HEK293 (cell line): ENCODE measurements around the gene HES7.

ENCODE experiments used
- BCL11A ChIP-seq: fragments of 450-650 bp; formaldehyde crosslinking; IDR thresholded peaks from 2 replicates; pipeline ENCODE4 v1.5.1; 2016; ENCODE audit warnings: low read depth, missing biosample characterization, missing genetic modification characterization
- GLIS2 ChIP-seq: fragments of 450-650 bp; formaldehyde crosslinking; IDR thresholded peaks from 2 replicates; pipeline ENCODE4 v1.5.1; 2016; ENCODE audit warnings: missing biosample characterization, missing genetic modification characterization
- HOXA7 ChIP-seq: sonication (generic); formaldehyde crosslinking; IDR thresholded peaks from 2 replicates; pipeline ENCODE4 v1.8.1; 2022; ENCODE audit warnings: missing genetic modification reagents, borderline replicate concordance
- IKZF3 ChIP-seq: fragments of 450-650 bp; IDR thresholded peaks from 2 replicates; pipeline ENCODE4 v1.5.0; 2018; ENCODE audit warnings: missing biosample characterization, mild to moderate bottlenecking, missing genetic modification characterization, moderate library complexity
- MEIS1 ChIP-seq: sonication (generic); formaldehyde crosslinking; IDR thresholded peaks from 2 replicates; pipeline ENCODE4 v1.8.1; 2022; ENCODE audit warnings: missing genetic modification reagents, mild to moderate bottlenecking, borderline replicate concordance
- TCF7L2 ChIP-seq: IDR thresholded peaks from 2 replicates; pipeline ENCODE4 v1.6.1; 2011; ENCODE audit warnings: low read depth, mild to moderate bottlenecking, inconsistent platforms, low read length, moderate library complexity, borderline replicate concordance
- ZBTB8A ChIP-seq: fragments of 450-650 bp; formaldehyde crosslinking; IDR thresholded peaks from 2 replicates; pipeline ENCODE4 v1.5.1; 2016; ENCODE audit warnings: missing biosample characterization, missing genetic modification characterization
- ZNF2 ChIP-seq: fragments of 450-650 bp; formaldehyde crosslinking; IDR thresholded peaks from 2 replicates; pipeline ENCODE4 v1.5.1; 2016; ENCODE audit warnings: missing biosample characterization, missing genetic modification characterization
- ZNF223 ChIP-seq: fragments of 450-650 bp; formaldehyde crosslinking; IDR thresholded peaks from 2 replicates; pipeline ENCODE4 v1.5.1; 2016; ENCODE audit warnings: missing biosample characterization, missing genetic modification characterization
- ZNF324 ChIP-seq: fragments of 450-650 bp; formaldehyde crosslinking; IDR thresholded peaks from 2 replicates; pipeline ENCODE4 v1.5.1; 2016; ENCODE audit warnings: missing biosample characterization, missing genetic modification characterization
- ZNF416 ChIP-seq: fragments of 450-650 bp; formaldehyde crosslinking; IDR thresholded peaks from 2 replicates; pipeline ENCODE4 v1.5.1; 2016; ENCODE audit warnings: missing biosample characterization, missing genetic modification characterization
- ZNF423 ChIP-seq: fragments of 450-650 bp; formaldehyde crosslinking; IDR thresholded peaks from 2 replicates; pipeline ENCODE4 v1.5.1; 2016; ENCODE audit warnings: missing biosample characterization, missing genetic modification characterization
- ZNF514 ChIP-seq: fragments of 450-650 bp; formaldehyde crosslinking; IDR thresholded peaks from 2 replicates; pipeline ENCODE4 v1.5.1; 2016; ENCODE audit warnings: missing biosample characterization, missing genetic modification characterization
- ZNF544 ChIP-seq: fragments of 450-650 bp; formaldehyde crosslinking; IDR thresholded peaks from 2 replicates; pipeline ENCODE4 v1.5.0; 2017; ENCODE audit warnings: missing biosample characterization, missing genetic modification characterization
- ZNF548 ChIP-seq: fragments of 450-650 bp; formaldehyde crosslinking; IDR thresholded peaks from 2 replicates; pipeline ENCODE4 v1.5.1; 2016; ENCODE audit warnings: missing biosample characterization, missing genetic modification characterization
- ZNF549 ChIP-seq: fragments of 450-650 bp; IDR thresholded peaks from 2 replicates; pipeline ENCODE4 v1.5.1; 2018; ENCODE audit warnings: missing biosample characterization, missing genetic modification characterization, mild to moderate bottlenecking, inconsistent platforms, moderate library complexity
- ZNF555 ChIP-seq: fragments of 450-650 bp; formaldehyde crosslinking; conservative IDR thresholded peaks from 2 replicates; pipeline ENCODE4 v1.5.1; 2017; ENCODE audit warnings: missing biosample characterization, mild to moderate bottlenecking, missing genetic modification characterization, inconsistent platforms
- ZNF585B ChIP-seq: fragments of 450-650 bp; formaldehyde crosslinking; IDR thresholded peaks from 2 replicates; pipeline ENCODE4 v1.5.1; 2016; ENCODE audit warnings: missing biosample characterization, missing genetic modification characterization
- ZNF610 ChIP-seq: fragments of 450-650 bp; formaldehyde crosslinking; IDR thresholded peaks from 2 replicates; pipeline ENCODE4 v1.5.1; 2016; ENCODE audit warnings: missing biosample characterization, missing genetic modification characterization, borderline replicate concordance
- ZNF658 ChIP-seq: fragments of 450-650 bp; formaldehyde crosslinking; IDR thresholded peaks from 2 replicates; pipeline ENCODE4; 2016; ENCODE audit warnings: missing biosample characterization, missing genetic modification characterization
- ZNF664 ChIP-seq: fragments of 450-650 bp; formaldehyde crosslinking; IDR thresholded peaks from 2 replicates; pipeline ENCODE4 v1.5.1; 2016; ENCODE audit warnings: missing biosample characterization, missing genetic modification characterization
- ZNF830 ChIP-seq: fragments of 450-650 bp; IDR thresholded peaks from 2 replicates; pipeline ENCODE4 v1.5.0; 2018; ENCODE audit warnings: missing biosample characterization, missing genetic modification characterization, low read depth, mild to moderate bottlenecking, moderate library complexity
- ZSCAN30 ChIP-seq: fragments of 450-650 bp; IDR thresholded peaks from 2 replicates; pipeline ENCODE4 v1.5.1; 2018; ENCODE audit warnings: missing biosample characterization, mild to moderate bottlenecking, missing genetic modification characterization, moderate library complexity
- TF ChIP-seq, protein P1 (sequence below): fragments of 450-650 bp; IDR thresholded peaks from 2 replicates; pipeline ENCODE4 v1.5.1; 2018; ENCODE audit warnings: missing biosample characterization, missing genetic modification characterization
- TF ChIP-seq, protein P2 (sequence below): fragments of 450-650 bp; formaldehyde crosslinking; IDR thresholded peaks from 2 replicates; pipeline ENCODE4 v1.5.1; 2016; ENCODE audit warnings: missing biosample characterization, missing genetic modification characterization
- TF ChIP-seq, protein P3 (sequence below): fragments of 450-650 bp; formaldehyde crosslinking; conservative IDR thresholded peaks from 2 replicates; pipeline ENCODE4 v1.5.1; 2016; ENCODE audit warnings: low read depth, missing biosample characterization, missing genetic modification characterization
- TF ChIP-seq, protein P4 (sequence below): fragments of 450-650 bp; formaldehyde crosslinking; IDR thresholded peaks from 2 replicates; pipeline ENCODE4 v1.5.1; 2017; ENCODE audit warnings: missing biosample characterization, missing genetic modification characterization
- TF ChIP-seq, protein P5 (sequence below): fragments of 450-650 bp; formaldehyde crosslinking; IDR thresholded peaks from 2 replicates; pipeline ENCODE4 v1.5.0; 2017; ENCODE audit warnings: missing biosample characterization, missing genetic modification characterization, borderline replicate concordance
- TF ChIP-seq, protein P6 (sequence below): fragments of 450-650 bp; formaldehyde crosslinking; IDR thresholded peaks from 2 replicates; pipeline ENCODE4; 2016; ENCODE audit warnings: missing biosample characterization, missing genetic modification characterization

HES7 gene

DNA sequence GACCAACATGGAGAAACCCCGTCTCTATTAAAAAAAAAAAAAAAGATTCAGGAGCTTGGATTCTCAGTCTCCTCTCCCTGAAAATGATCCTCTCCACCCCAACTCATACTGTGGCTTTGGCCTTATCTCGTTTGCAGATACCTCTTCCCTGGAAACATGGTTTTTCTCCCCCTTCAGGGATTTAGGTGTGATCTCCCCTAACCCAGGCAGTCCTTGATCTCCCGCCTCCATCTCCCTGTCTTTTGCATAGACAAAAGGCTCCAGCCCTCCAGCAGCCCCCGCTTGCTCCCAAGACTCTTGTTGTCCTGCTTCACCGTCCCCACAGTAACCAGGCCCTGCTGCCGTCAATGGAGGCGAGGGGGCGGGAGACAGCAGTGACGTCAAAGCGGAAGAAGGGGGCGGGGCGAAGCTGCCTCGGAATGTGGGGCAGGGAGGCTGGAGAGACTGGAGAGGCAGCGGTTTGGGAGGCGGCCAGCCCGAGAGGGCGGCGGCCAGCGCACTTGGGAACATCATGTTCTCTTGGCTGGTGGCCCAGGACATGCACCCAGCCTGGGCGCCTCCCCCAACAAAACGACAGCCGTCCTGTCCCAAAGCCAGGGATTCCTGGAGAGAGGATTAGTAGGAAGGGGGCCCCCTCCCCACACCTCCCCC, 30.2 kb upstream of the HES7 start (continued):
- TF ChIP-seq ZNF2 (tag by site-specific recombination) (no peak), ZNF223 (tag by site-specific recombination) (0 out of 2 replicates have a peak, but pooled peaks have one; percentile 48), ZNF416 (tag by site-specific recombination) (no peak), BCL11A (tag by site-specific recombination) (no peak), ZBTB8A (tag by site-specific recombination) (peak; percentile 83), ZNF548 (tag by site-specific recombination) (no peak), IKZF3 (tag by site-specific recombination) (peak; percentile 99), TCF7L2 (no peak), ZNF324 (tag by site-specific recombination) (no peak; the same call in none of the 2 replicates), ZNF830 (no peak), HOXA7 (CRISPR knock-in tag) (no peak), ZNF555 (tag by site-specific recombination) (no peak), ZNF585B (tag by site-specific recombination) (no peak), ZNF664 (tag by site-specific recombination) (no peak; the same call in 1 of the 2 replicates), ZNF514 (tag by site-specific recombination) (no peak), MEIS1 (CRISPR knock-in tag) (no peak), ZNF549 (tag by site-specific recombination) (no peak), GLIS2 (tag by site-specific recombination) (peak; percentile 96), ZNF544 (tag by site-specific recombination) (no peak), ZNF423 (peak; percentile 53; the same call in 1 of the 2 replicates), ZSCAN30 (peak; percentile 71; the same call in 1 of the 2 replicates), ZNF658 (tag by site-specific recombination) (no peak), ZNF610 (tag by site-specific recombination) (no peak)
- TF ChIP-seq, protein P1, sequence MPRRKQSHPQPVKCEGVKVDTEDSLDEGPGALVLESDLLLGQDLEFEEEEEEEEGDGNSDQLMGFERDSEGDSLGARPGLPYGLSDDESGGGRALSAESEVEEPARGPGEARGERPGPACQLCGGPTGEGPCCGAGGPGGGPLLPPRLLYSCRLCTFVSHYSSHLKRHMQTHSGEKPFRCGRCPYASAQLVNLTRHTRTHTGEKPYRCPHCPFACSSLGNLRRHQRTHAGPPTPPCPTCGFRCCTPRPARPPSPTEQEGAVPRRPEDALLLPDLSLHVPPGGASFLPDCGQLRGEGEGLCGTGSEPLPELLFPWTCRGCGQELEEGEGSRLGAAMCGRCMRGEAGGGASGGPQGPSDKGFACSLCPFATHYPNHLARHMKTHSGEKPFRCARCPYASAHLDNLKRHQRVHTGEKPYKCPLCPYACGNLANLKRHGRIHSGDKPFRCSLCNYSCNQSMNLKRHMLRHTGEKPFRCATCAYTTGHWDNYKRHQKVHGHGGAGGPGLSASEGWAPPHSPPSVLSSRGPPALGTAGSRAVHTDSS (tag by site-specific recombination) = no peak
- TF ChIP-seq, protein P2, sequence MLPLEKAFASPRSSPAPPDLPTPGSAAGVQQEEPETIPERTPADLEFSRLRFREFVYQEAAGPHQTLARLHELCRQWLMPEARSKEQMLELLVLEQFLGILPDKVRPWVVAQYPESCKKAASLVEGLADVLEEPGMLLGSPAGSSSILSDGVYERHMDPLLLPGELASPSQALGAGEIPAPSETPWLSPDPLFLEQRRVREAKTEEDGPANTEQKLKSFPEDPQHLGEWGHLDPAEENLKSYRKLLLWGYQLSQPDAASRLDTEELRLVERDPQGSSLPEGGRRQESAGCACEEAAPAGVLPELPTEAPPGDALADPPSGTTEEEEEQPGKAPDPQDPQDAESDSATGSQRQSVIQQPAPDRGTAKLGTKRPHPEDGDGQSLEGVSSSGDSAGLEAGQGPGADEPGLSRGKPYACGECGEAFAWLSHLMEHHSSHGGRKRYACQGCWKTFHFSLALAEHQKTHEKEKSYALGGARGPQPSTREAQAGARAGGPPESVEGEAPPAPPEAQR (tag by site-specific recombination) = no peak
- TF ChIP-seq, protein P3, sequence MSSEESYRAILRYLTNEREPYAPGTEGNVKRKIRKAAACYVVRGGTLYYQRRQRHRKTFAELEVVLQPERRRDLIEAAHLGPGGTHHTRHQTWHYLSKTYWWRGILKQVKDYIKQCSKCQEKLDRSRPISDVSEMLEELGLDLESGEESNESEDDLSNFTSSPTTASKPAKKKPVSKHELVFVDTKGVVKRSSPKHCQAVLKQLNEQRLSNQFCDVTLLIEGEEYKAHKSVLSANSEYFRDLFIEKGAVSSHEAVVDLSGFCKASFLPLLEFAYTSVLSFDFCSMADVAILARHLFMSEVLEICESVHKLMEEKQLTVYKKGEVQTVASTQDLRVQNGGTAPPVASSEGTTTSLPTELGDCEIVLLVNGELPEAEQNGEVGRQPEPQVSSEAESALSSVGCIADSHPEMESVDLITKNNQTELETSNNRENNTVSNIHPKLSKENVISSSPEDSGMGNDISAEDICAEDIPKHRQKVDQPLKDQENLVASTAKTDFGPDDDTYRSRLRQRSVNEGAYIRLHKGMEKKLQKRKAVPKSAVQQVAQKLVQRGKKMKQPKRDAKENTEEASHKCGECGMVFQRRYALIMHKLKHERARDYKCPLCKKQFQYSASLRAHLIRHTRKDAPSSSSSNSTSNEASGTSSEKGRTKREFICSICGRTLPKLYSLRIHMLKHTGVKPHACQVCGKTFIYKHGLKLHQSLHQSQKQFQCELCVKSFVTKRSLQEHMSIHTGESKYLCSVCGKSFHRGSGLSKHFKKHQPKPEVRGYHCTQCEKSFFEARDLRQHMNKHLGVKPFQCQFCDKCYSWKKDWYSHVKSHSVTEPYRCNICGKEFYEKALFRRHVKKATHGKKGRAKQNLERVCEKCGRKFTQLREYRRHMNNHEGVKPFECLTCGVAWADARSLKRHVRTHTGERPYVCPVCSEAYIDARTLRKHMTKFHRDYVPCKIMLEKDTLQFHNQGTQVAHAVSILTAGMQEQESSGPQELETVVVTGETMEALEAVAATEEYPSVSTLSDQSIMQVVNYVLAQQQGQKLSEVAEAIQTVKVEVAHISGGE (tag by site-specific recombination) = no peak
- TF ChIP-seq, protein P4, sequence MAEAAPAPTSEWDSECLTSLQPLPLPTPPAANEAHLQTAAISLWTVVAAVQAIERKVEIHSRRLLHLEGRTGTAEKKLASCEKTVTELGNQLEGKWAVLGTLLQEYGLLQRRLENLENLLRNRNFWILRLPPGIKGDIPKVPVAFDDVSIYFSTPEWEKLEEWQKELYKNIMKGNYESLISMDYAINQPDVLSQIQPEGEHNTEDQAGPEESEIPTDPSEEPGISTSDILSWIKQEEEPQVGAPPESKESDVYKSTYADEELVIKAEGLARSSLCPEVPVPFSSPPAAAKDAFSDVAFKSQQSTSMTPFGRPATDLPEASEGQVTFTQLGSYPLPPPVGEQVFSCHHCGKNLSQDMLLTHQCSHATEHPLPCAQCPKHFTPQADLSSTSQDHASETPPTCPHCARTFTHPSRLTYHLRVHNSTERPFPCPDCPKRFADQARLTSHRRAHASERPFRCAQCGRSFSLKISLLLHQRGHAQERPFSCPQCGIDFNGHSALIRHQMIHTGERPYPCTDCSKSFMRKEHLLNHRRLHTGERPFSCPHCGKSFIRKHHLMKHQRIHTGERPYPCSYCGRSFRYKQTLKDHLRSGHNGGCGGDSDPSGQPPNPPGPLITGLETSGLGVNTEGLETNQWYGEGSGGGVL (tag by site-specific recombination) = peak; percentile 95
- TF ChIP-seq, protein P5, sequence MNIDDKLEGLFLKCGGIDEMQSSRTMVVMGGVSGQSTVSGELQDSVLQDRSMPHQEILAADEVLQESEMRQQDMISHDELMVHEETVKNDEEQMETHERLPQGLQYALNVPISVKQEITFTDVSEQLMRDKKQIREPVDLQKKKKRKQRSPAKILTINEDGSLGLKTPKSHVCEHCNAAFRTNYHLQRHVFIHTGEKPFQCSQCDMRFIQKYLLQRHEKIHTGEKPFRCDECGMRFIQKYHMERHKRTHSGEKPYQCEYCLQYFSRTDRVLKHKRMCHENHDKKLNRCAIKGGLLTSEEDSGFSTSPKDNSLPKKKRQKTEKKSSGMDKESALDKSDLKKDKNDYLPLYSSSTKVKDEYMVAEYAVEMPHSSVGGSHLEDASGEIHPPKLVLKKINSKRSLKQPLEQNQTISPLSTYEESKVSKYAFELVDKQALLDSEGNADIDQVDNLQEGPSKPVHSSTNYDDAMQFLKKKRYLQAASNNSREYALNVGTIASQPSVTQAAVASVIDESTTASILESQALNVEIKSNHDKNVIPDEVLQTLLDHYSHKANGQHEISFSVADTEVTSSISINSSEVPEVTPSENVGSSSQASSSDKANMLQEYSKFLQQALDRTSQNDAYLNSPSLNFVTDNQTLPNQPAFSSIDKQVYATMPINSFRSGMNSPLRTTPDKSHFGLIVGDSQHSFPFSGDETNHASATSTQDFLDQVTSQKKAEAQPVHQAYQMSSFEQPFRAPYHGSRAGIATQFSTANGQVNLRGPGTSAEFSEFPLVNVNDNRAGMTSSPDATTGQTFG (tag by site-specific recombination) = no peak
- TF ChIP-seq, protein P6, sequence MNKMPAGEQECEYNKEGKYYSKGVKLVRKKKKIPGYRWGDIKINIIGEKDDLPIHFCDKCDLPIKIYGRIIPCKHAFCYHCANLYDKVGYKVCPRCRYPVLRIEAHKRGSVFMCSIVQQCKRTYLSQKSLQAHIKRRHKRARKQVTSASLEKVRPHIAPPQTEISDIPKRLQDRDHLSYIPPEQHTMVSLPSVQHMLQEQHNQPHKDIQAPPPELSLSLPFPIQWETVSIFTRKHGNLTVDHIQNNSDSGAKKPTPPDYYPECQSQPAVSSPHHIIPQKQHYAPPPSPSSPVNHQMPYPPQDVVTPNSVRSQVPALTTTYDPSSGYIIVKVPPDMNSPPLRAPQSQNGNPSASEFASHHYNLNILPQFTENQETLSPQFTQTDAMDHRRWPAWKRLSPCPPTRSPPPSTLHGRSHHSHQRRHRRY (tag by site-specific recombination) = no peak
